GM12892 (cell line): ENCODE measurements around the gene KIRREL3.

Experiments used
- POLR2A ChIP-seq: IDR thresholded peaks from 2 replicates; pipeline ENCODE4 v1.6.1; 2011; ENCODE audit warnings: low read depth, low read length, control low read depth
- POLR2AphosphoS5 ChIP-seq: IDR thresholded peaks from 2 replicates; pipeline ENCODE4 v1.6.1; 2011; ENCODE audit warnings: low read depth, low read length, control low read depth

DNA sequence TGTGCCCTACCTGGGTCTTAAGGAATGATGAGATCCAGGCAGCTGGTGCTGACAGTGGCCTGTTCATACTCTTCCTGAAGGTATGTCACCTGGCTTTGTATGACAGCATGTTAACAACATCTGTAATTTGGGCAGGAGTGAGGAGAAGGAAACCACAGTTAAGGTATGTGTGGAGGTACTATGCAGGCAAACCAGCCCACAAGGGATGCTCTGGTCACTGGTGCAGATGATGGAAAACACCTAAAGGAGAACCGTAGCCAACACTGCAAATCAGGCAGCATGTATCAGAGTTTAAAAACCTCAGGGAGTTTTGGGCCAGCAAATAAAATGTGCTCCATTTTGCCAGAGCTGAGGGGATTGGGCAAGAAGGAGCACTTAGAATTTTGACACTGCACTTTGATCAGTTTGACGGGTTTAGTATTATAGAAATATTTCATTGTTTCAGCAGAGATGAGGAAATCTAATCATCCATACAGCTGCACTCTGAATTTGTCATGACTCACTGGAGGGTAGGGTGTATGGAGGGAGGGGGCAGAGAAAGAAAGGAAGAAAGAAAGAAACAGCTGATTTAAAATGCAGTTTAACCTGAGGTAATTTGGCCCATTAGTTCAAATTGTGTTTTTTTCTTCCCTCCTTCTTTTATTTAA, 260.9 kb downstream of the KIRREL3 start:
- TF ChIP-seq POLR2AphosphoS5, result no peak
- no peak for TF ChIP-seq POLR2A
